Esophagus muscularis mucosa (tissue), 3 donors: ENCODE results near the gene PDGFD.

Experiments used
- EP300 ChIP-seq: sonication (generic); formaldehyde crosslinking; IDR thresholded peaks from one replicate; pipeline ENCODE4 v1.6.1; 2017; ENCODE audit warnings: antibody characterized with exemption
- POLR2AphosphoS5 ChIP-seq, 2 donors: sonication (generic); formaldehyde crosslinking; IDR thresholded peaks; one replicate each; pipeline ENCODE4 v1.6.1; 2017; ENCODE audit warnings: antibody characterized with exemption in 2 of 2

- TF ChIP-seq EP300 (no peak), POLR2AphosphoS5 (IDR thresholded peaks at IDR 0.05) (no peak)
Observed at GRCh38 chr11:103862094-103862801, 301.7 kb downstream of the PDGFD start.
